K562 (cell line): Measurements from ENCODE around the gene RSPH9. TPM values are rescaled to one million over a fixed set of nuclear protein-coding genes. Genes with fewer than 3 reads are reported as not detected.

Experiments
- CBFA2T3 ChIP-seq: fragments of 450-650 bp; IDR thresholded peaks from 2 replicates; pipeline ENCODE4 v1.6.1; 2017
- ETV1 ChIP-seq: fragments of 450-650 bp; conservative IDR thresholded peaks from 2 replicates; pipeline ENCODE4 v1.6.1; 2016; ENCODE audit warnings: missing genetic modification characterization, control low read depth, low read depth, missing compliant biosample characterization
- HEY1 ChIP-seq: fragments of 250-450 bp; sonication (Bioruptor Pico); IDR thresholded peaks from 2 replicates; pipeline ENCODE4 v1.5.0; 2020; ENCODE audit warnings: mild to moderate bottlenecking, moderate library complexity, borderline replicate concordance
- MECOM ChIP-seq: fragments of 250-450 bp; sonication (Bioruptor Pico); IDR thresholded peaks from 2 replicates; pipeline ENCODE4 v1.8.0; 2022; ENCODE audit warnings: inconsistent platforms
- NRF1 ChIP-seq, 2 experiments: fragments of 450-650 bp; IDR thresholded peaks in 1 of 2; conservative IDR thresholded peaks in 1 of 2; 2 replicates each; pipeline ENCODE4 v1.6.1; 2014; ENCODE audit warnings: mild to moderate bottlenecking in 2 of 2
- PRMT5 ChIP-seq: sonication (generic); formaldehyde crosslinking; IDR thresholded peaks from 2 replicates; pipeline ENCODE4 v1.5.0; 2020; ENCODE audit warnings: missing genetic modification reagents
- RBM15 ChIP-seq: fragments of 200-400 bp; formaldehyde crosslinking; IDR thresholded peaks from 2 replicates; pipeline ENCODE4 v1.6.1; 2018; ENCODE audit warnings: mild to moderate bottlenecking, low read length, moderate library complexity; ENCODE audit not compliant: insufficient read depth
- SIN3B ChIP-seq: fragments of 450-650 bp; IDR thresholded peaks from 2 replicates; pipeline ENCODE4 v1.6.1; 2017; ENCODE audit warnings: low read depth, mild to moderate bottlenecking, moderate library complexity
- SMAD2 ChIP-seq: fragments of 150-350 bp; IDR thresholded peaks from 2 replicates; pipeline ENCODE4 v1.6.1; 2014; ENCODE audit warnings: low read depth, mild to moderate bottlenecking, low read length
- SOX6 ChIP-seq: fragments of 450-650 bp; IDR thresholded peaks from 2 replicates; pipeline ENCODE4 v1.6.1; 2014; ENCODE audit warnings: mild to moderate bottlenecking
- SP1 ChIP-seq: sonication (generic); formaldehyde crosslinking; IDR thresholded peaks from 2 replicates; pipeline ENCODE4 v1.8.1; 2022; ENCODE audit warnings: mild to moderate bottlenecking, missing genetic modification reagents
- TCF3 ChIP-seq: sonication (generic); formaldehyde crosslinking; IDR thresholded peaks from 2 replicates; pipeline ENCODE4 v1.4.0; 2020; ENCODE audit warnings: mild to moderate bottlenecking, missing genetic modification reagents
- XRCC4 ChIP-seq: IDR thresholded peaks from one replicate; pipeline ENCODE4 v1.6.1; 2011; ENCODE audit not compliant: insufficient read depth, insufficient read length; ENCODE audit errors: extremely low read depth
- ZBTB17 ChIP-seq: fragments of 450-650 bp; formaldehyde crosslinking; IDR thresholded peaks from 2 replicates; pipeline ENCODE4 v1.4.0; 2020; ENCODE audit warnings: mild to moderate bottlenecking
- ZFP36 ChIP-seq: fragments of 150-350 bp; IDR thresholded peaks from 2 replicates; pipeline ENCODE4 v1.6.1; 2018; ENCODE audit warnings: low read length, low read depth; ENCODE audit not compliant: partially characterized antibody
- polyA plus RNA-seq, 8 experiments: library from polyadenylated mRNA; depleted of rRNA in 4 of 8; stranded (reverse) in 5 of 8; unstranded in 3 of 8; fragments of >200 nt; fragmentation: Nextera tagmentation in 2 of 8; fragmentation: Illumina TruSeq in 1 of 8; extraction: Ambion mirVana in 2 of 8; extraction: Trizol in 1 of 8; gene quantifications; 2 replicates each; pipeline versions ENCODE4 v1.2.1 to v1.2.3, GENCODE V29; 2011 to 2014; ENCODE audit warnings: inconsistent platforms in 1 of 8, missing spikeins in 1 of 8
- total RNA-seq, 7 experiments: library from RNA; depleted of rRNA in 6 of 7; stranded (reverse); fragments of >200 nt in 6 of 7; fragmentation: Illumina TruSeq in 2 of 7; extraction: Trizol in 2 of 7; gene quantifications; 2 replicates each; pipeline versions ENCODE4 v1.2.1 to v1.2.3, GENCODE V29; 2011 to 2021; ENCODE audit warnings: low replicate concordance in 1 of 7
- TF ChIP-seq, protein P1 (sequence below): fragments of 450-650 bp; IDR thresholded peaks from one replicate; pipeline ENCODE4 v1.6.1; 2018; ENCODE audit warnings: mild to moderate bottlenecking, moderate library complexity; ENCODE audit not compliant: partially characterized antibody
- TF ChIP-seq, protein P2 (sequence below): IDR thresholded peaks from 2 replicates; pipeline ENCODE4 v1.6.1; 2011; ENCODE audit not compliant: insufficient read length; ENCODE audit errors: extremely low read depth
- TF ChIP-seq, protein P3 (sequence below): fragments of 450-650 bp; IDR thresholded peaks from 2 replicates; pipeline ENCODE4 v1.6.1; 2016; ENCODE audit warnings: borderline replicate concordance

The RSPH9 gene
- total and polyA plus RNA-seq, 9 of the 15 experiments (the other 6 are each of a cell fraction or from before 2014, with no cell fraction given), result 0.05 to 0.60 (median 0.39) TPM; not detected in 6

DNA sequence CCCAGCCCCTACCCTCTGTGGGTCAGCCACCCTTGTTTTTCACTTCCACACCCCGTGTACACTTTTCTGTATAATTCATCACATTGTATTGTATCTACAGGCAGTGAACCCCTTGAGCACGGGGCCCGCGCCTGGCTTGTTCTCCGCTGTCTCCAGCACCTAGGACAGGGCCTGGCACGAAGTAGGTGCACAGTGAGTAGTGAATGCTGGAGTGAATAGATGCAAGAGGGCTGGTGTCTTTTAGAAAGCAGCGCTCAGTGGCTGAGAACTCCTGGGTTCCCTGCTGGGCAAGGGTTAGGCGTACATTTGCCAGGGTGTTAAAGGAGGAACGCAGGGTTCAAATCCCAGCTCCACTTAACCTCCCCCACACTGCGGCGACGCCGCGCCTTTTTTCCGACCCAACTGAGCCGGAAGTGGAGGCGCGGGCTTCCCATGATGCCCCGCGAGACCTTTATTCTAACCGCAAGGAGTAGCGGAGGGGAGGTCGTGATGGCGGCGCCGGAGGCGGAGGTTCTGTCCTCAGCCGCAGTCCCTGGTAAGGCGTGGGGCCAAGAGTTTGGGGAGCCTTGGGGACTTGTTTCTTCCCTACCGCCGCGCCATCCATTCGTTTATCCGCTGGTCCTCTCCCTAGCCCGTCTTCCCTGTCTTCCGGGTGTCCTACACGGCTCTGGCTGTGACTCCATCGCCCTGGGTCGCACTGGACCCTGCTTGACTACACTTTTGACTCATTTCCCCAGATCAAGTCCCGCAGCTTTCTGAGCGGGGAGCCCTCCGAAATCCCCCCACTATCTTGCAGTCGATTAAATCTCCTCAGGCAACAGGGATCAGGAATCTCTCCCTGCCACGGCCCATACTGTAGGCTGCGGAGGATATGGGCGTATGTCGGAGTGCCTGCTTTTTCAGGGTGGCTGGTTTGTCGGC, 9.2 kb upstream of the RSPH9 start, which contains the start of gene MAD2L1BP (continued):
- TF ChIP-seq, protein P1, sequence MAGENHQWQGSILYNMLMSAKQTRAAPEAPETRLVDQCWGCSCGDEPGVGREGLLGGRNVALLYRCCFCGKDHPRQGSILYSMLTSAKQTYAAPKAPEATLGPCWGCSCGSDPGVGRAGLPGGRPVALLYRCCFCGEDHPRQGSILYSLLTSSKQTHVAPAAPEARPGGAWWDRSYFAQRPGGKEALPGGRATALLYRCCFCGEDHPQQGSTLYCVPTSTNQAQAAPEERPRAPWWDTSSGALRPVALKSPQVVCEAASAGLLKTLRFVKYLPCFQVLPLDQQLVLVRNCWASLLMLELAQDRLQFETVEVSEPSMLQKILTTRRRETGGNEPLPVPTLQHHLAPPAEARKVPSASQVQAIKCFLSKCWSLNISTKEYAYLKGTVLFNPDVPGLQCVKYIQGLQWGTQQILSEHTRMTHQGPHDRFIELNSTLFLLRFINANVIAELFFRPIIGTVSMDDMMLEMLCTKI, result no peak
- TF ChIP-seq SP1 (CRISPR knock-in tag), result peak; percentile 72
- no peak for TF ChIP-seq ZFP36
- TF ChIP-seq, protein P2, sequence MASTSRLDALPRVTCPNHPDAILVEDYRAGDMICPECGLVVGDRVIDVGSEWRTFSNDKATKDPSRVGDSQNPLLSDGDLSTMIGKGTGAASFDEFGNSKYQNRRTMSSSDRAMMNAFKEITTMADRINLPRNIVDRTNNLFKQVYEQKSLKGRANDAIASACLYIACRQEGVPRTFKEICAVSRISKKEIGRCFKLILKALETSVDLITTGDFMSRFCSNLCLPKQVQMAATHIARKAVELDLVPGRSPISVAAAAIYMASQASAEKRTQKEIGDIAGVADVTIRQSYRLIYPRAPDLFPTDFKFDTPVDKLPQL, result peak; percentile 48
- peak; percentile 98 for TF ChIP-seq ETV1
- peak; percentile 66 to 72 for TF ChIP-seq NRF1 (conservative IDR thresholded peaks at IDR 0.05 in 1 of 2, IDR thresholded peaks at IDR 0.05 in 1 of 2)
- TF ChIP-seq SIN3B, result no peak
- TF ChIP-seq SOX6, result peak; percentile 70; the same call in 1 of the 2 replicates
- TF ChIP-seq RBM15, result no peak
- no peak for TF ChIP-seq XRCC4
- TF ChIP-seq, protein P3, sequence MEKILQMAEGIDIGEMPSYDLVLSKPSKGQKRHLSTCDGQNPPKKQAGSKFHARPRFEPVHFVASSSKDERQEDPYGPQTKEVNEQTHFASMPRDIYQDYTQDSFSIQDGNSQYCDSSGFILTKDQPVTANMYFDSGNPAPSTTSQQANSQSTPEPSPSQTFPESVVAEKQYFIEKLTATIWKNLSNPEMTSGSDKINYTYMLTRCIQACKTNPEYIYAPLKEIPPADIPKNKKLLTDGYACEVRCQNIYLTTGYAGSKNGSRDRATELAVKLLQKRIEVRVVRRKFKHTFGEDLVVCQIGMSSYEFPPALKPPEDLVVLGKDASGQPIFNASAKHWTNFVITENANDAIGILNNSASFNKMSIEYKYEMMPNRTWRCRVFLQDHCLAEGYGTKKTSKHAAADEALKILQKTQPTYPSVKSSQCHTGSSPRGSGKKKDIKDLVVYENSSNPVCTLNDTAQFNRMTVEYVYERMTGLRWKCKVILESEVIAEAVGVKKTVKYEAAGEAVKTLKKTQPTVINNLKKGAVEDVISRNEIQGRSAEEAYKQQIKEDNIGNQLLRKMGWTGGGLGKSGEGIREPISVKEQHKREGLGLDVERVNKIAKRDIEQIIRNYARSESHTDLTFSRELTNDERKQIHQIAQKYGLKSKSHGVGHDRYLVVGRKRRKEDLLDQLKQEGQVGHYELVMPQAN, result peak; percentile 87
- TF ChIP-seq ZBTB17 (CRISPR knock-in tag), result peak; percentile 14; the same call in 1 of the 2 replicates
- TF ChIP-seq CBFA2T3, result peak; percentile 64
- TF ChIP-seq SMAD2, result no peak
- peak; percentile 83 for TF ChIP-seq MECOM
- TF ChIP-seq HEY1, result no peak
- TF ChIP-seq PRMT5 (CRISPR knock-in tag), result no peak
- TF ChIP-seq TCF3 (CRISPR knock-in tag), result peak; percentile 41; the same call in 1 of the 2 replicates
